Fibroblast of lung (primary cell): ENCODE measurements around the gene NIPAL4. TPM values are rescaled to one million over a fixed set of nuclear protein-coding genes. Genes with fewer than 3 reads are reported as not detected.

Experiments
- DNase-seq, 2 donors: peaks; one replicate each; pipeline versions ENCODE4 v3.0.0 to v3.0.0-alpha.2; 2010; ENCODE audit warnings: low read depth in 2 of 2
- H2AFZ ChIP-seq: 2 replicates; pipeline ENCODE4 v1.5.1; 2012; ENCODE audit warnings: low read length, control low read depth, inconsistent platforms
- H3K27ac ChIP-seq: 2 replicates; pipeline ENCODE4 v1.5.1; 2011; ENCODE audit warnings: low read length, control low read depth; ENCODE audit not compliant: insufficient read depth
- H3K27me3 ChIP-seq: 2 replicates; pipeline ENCODE4 v1.5.1; 2011; ENCODE audit warnings: mild to moderate bottlenecking, low read length; ENCODE audit not compliant: control insufficient read depth, insufficient read depth
- H3K36me3 ChIP-seq: 2 replicates; pipeline ENCODE4 v1.5.1; 2011; ENCODE audit warnings: low read length; ENCODE audit not compliant: control insufficient read depth, insufficient read depth
- H3K4me1 ChIP-seq: 2 replicates; pipeline ENCODE4 v1.5.1; 2011; ENCODE audit warnings: low read length; ENCODE audit not compliant: control insufficient read depth, insufficient read depth; ENCODE audit errors: extremely low read depth
- H3K4me2 ChIP-seq: 2 replicates; pipeline ENCODE4 v1.5.1; 2011; ENCODE audit warnings: low read length, control low read depth; ENCODE audit not compliant: insufficient read depth; ENCODE audit errors: extremely low read depth
- H3K4me3 ChIP-seq, 4 experiments: fragments of 200-600 bp in 1 of 4; sonication (generic) in 1 of 4; replicated peaks in 1 of 4; 2 replicates each; pipeline ENCODE4 v1.5.1; 2011 to 2016; ENCODE audit warnings: low read length in 4 of 4, low read depth in 3 of 4, mild to moderate bottlenecking in 3 of 4, control low read depth in 2 of 4, inconsistent platforms in 1 of 4, mixed read lengths in 1 of 4; ENCODE audit not compliant: insufficient read depth in 1 of 4; ENCODE audit errors: control extremely low read depth in 1 of 4
- H3K79me2 ChIP-seq: 2 replicates; pipeline ENCODE4 v1.5.1; 2012; ENCODE audit warnings: mild to moderate bottlenecking, low read length, inconsistent platforms; ENCODE audit not compliant: control insufficient read depth, insufficient read depth
- H3K9ac ChIP-seq: 2 replicates; pipeline ENCODE4 v1.5.1; 2011; ENCODE audit warnings: mild to moderate bottlenecking, low read length, control low read depth; ENCODE audit not compliant: insufficient read depth
- H3K9me3 ChIP-seq: 2 replicates; pipeline ENCODE4 v1.5.1; 2012; ENCODE audit warnings: low read depth, low read length; ENCODE audit not compliant: control insufficient read depth, insufficient read depth
- H4K20me1 ChIP-seq: 2 replicates; pipeline ENCODE4 v1.5.1; 2011; ENCODE audit warnings: low read length; ENCODE audit not compliant: control insufficient read depth, insufficient read depth; ENCODE audit errors: extremely low read depth
- CTCF ChIP-seq, 2 donors: IDR thresholded peaks in 1 of 2; conservative IDR thresholded peaks in 1 of 2; 1 replicate in 1 of 2; 2 replicates in 1 of 2; pipeline ENCODE4 v1.5.1; 2011 to 2012; ENCODE audit warnings: low read length in 2 of 2, control low read depth in 1 of 2, inconsistent platforms in 1 of 2, low read depth in 1 of 2, mild to moderate bottlenecking in 1 of 2
- EZH2 ChIP-seq: IDR thresholded peaks from 2 replicates; pipeline ENCODE4 v1.5.1; 2012; ENCODE audit warnings: low read length, control low read depth, mild to moderate bottlenecking; ENCODE audit errors: missing control alignments
- polyA plus RNA-seq, 2 donors: library from polyadenylated mRNA; depleted of rRNA in 1 of 2; stranded (reverse) in 1 of 2; unstranded in 1 of 2; fragments of >200 nt; gene quantifications; 2 replicates each; pipeline ENCODE4 v1.2.1, GENCODE V29; 2011 to 2012; ENCODE audit warnings: missing spikeins in 1 of 2
- total RNA-seq: library from RNA; depleted of rRNA; stranded (reverse); fragments of >200 nt; gene quantifications from 2 replicates; pipeline ENCODE4 v1.2.1, GENCODE V29; 2014

Gene NIPAL4
- total and polyA plus RNA-seq, 2 donors (not counting 1 experiment from before 2014, with no cell fraction given) = 0.07 to 0.17 TPM

GRCh38 chr5:157464519-157465171, 4.6 kb downstream of the NIPAL4 start:
- no peak overlapping the region for H3K9ac ChIP-seq
- peaks cover 3% of the 10 kb centered on the region for H3K4me1 ChIP-seq
- H3K4me3 ChIP-seq = no peak overlapping the region
- no peaks in the 10 kb centered on the region for H3K79me2 ChIP-seq
- H3K36me3 ChIP-seq = no peaks in the 10 kb centered on the region
- no peaks in the 10 kb centered on the region for H3K9me3 ChIP-seq
- no peaks in the 10 kb centered on the region for H4K20me1 ChIP-seq
- H2AFZ ChIP-seq = no peak overlapping the region
- DNase-seq = peak; percentile 89 to 90
- peak overlapping the region; percentile 13 for H3K4me2 ChIP-seq
- H3K27me3 ChIP-seq = peaks cover 7% of the 10 kb centered on the region
- TF ChIP-seq CTCF (conservative IDR thresholded peaks at IDR 0.05 in 1 of 2, IDR thresholded peaks at IDR 0.05 in 1 of 2; ENCODE audit: low read depth in 1 of 2, low read length in 2 of 2) (no peak), EZH2 (no peak)
- H3K27ac ChIP-seq = no peak overlapping the region

GRCh38 chr5:157468293-157468965, 8.4 kb downstream of the NIPAL4 start:
- Histone ChIP-seq H3K9ac (no peak overlapping the region), H4K20me1 (no peaks in the 10 kb centered on the region), H3K36me3 (no peaks in the 10 kb centered on the region), H2AFZ (no peak overlapping the region), H3K27me3 (no peaks in the 10 kb centered on the region), H3K79me2 (no peaks in the 10 kb centered on the region), H3K4me1 (peaks cover 3% of the 10 kb centered on the region), H3K27ac (no peak overlapping the region), H3K9me3 (no peaks in the 10 kb centered on the region), H3K4me3 (no peak overlapping the region), H3K4me2 (no peak overlapping the region)
- no peak for DNase-seq
- TF ChIP-seq CTCF (conservative IDR thresholded peaks at IDR 0.05 in 1 of 2, IDR thresholded peaks at IDR 0.05 in 1 of 2; ENCODE audit: low read depth in 1 of 2, low read length in 2 of 2) (no peak), EZH2 (no peak)

- Histone ChIP-seq H3K27ac (no peak overlapping the region), H3K9ac (no peak overlapping the region), H3K9me3 (no peaks in the 10 kb centered on the region), H3K36me3 (no peaks in the 10 kb centered on the region), H3K79me2 (no peaks in the 10 kb centered on the region), H3K27me3 (no peaks in the 10 kb centered on the region), H4K20me1 (no peaks in the 10 kb centered on the region), H3K4me2 (no peak overlapping the region), H3K4me1 (peaks cover 5% of the 10 kb centered on the region), H3K4me3 (no peak overlapping the region), H2AFZ (no peak overlapping the region)
- DNase-seq = no peak
- TF ChIP-seq EZH2 (no peak), CTCF (conservative IDR thresholded peaks at IDR 0.05 in 1 of 2, IDR thresholded peaks at IDR 0.05 in 1 of 2; ENCODE audit: low read depth in 1 of 2, low read length in 2 of 2) (no peak)
Observed at GRCh38 chr5:157469073-157469472, 9.1 kb downstream of the NIPAL4 start.
